GM23248 (cell line): ENCODE data around the gene ERAL1.

Experiments used
- EZH2 ChIP-seq: fragments of 200-600 bp; sonication (generic); IDR thresholded peaks from 2 replicates; pipeline ENCODE4 v1.6.1; 2018; ENCODE audit warnings: antibody characterized with exemption, mild to moderate bottlenecking; ENCODE audit not compliant: insufficient read depth, poor library complexity, severe bottlenecking
- EZH2phosphoT487 ChIP-seq: fragments of 200-600 bp; sonication (generic); IDR thresholded peaks from 2 replicates; pipeline ENCODE4 v1.6.1; 2018; ENCODE audit warnings: antibody characterized with exemption, moderate library complexity, mild to moderate bottlenecking, low read depth; ENCODE audit not compliant: insufficient read depth

DNA sequence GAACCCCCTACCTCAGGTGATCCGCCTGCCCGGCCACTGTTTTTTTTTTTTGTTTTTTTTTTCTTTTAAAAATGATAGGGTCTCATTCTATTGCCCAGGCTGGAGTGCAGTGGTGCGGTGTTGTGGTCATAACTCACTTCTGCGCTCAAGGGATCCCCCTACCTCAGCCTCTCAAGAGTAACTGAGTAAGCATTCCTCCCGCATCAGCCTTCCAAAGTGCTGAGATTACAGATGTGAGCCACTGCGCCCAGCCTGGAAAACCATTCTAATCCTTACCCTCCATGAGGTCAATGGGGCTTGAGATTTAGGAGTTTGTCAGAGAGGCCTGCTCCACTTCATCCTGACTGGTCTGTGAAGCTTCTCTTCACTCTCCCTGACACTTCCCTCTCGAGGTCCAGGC is 12.5 kb downstream of the ERAL1 start:
- TF ChIP-seq EZH2 (no peak), EZH2phosphoT487 (no peak)
